ENCODE measurements around the gene ATOH8. TPM values are rescaled to one million over a fixed set of nuclear protein-coding genes. Genes with fewer than 3 reads are reported as not detected.

Gene ATOH8
- total RNA-seq, 1 donor from 2014 or later = 14.2 TPM

DNA sequence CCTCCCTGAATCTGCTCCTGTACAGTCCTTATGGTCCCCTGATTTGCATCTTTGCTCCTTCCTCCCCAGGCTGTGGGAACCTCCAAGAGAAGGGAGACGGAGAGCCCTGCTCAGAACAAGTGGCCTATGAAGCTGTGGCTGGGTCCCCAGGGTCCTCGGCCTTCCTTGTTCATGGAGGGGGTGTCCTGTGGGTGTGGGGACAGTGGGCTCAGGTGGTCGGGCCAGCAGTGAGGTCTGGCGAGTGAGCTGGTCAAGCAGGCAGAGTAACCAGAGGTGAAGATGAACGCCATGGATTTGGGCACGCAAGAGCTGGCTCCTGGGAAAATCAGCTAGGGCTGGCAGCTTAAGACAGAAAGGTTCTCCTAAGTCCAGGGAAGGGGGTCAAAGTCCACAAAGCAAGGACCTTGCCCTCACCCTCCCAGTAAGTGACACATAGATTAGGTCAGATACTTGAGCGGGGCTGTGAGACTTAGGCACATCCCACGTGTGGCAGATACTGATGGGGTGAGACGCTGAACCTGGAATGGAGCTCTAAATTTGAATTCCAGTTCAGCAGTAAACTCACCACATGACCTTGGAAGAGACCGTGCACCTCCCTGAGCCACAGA is 34.8 kb upstream of the ATOH8 start:
- no peak for DNase-seq (ENCODE audit: low spot score)

DNA sequence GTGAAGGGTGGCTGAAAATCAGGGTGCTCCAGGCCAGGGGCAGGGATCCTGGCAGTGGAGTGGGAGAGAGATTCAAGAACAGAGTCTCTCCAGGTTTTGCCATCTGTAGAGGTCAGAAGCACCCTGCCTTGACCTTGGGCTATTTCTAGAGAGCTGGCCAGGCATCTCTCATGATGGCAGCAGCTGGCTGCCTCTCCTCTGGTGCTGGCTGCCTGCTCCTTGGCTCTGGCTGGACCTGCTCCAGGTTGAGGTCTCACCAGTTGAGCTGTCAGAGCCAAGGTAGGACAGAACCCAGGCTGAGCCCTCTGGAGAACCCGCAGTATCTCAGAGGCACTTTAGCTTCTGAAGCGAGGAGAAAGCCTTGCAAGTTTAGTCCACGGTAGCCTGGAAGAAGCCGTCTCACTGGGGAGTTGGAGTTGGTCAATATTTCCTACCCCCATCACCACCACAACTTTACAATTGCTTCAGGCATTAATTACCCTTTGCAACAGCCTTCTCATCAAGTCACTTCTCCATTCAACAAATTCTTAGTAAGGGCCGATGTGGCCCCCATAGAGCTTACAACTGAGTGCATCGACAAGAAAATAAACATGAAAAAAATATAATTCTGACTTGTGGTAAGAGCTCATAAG is 34.1 kb upstream of the ATOH8 start:
- no peak for DNase-seq (ENCODE audit: low spot score)

DNA sequence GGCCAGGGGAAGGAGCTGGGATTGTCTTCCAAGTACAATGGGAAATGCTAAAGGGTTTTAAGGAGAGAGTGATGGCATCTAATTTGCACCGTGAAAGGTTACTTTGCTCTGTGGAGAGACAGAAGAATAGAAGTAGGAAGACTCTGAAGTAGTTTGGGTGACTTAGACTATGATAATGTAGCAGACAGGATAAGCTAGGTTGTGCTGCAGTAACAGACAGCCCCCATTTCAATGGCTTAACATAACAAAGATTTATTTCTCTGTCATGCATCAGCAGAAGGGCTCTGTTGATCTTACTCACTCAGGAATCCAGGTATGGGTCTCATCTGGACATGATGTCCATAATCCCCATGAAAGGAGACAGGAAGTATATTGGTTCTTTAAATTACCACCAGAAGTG is 33.3 kb upstream of the ATOH8 start:
- DNase-seq (ENCODE audit: low spot score) = no peak

DNA sequence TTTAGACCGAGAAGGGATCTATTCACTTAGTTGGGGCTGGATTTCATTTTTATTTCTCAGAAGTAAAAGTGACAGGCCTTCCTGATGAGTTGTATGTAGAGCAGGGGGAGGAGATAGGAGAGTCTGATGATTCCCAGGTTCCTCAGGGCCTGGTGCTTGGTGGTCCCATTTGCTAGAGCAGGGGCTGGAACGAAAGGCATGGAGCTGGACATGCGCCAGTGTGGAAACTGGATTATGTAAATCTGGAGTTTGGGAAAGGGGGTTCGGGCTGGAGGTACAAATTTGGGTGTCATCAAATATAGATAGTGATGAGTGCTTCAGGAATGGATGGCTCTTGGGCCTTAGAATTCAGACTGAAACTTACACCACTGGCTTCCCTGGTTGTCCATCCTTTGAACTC is 32.1 kb upstream of the ATOH8 start:
- no peak for DNase-seq (ENCODE audit: low spot score)

DNA sequence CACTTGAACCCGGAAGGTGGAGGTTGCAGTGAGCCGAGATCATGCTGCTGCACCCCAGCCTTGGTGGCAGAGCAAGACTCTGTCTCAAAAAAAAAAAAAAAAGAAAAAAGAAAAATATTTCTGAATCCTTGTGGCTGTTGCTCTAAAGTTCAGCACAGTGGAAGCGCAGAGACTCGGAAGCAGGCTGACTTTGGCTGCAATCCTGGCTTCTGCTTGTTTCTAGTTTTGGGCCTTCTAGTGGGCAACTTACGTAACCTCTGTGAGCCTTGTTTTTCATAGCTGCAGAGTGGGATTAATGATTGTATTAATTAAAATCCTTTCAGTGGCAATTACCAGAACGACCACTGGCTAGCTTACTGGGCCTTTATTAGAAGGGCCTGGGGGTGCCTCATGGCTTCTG is 31.3 kb upstream of the ATOH8 start:
- no peak for DNase-seq (ENCODE audit: low spot score)

DNA sequence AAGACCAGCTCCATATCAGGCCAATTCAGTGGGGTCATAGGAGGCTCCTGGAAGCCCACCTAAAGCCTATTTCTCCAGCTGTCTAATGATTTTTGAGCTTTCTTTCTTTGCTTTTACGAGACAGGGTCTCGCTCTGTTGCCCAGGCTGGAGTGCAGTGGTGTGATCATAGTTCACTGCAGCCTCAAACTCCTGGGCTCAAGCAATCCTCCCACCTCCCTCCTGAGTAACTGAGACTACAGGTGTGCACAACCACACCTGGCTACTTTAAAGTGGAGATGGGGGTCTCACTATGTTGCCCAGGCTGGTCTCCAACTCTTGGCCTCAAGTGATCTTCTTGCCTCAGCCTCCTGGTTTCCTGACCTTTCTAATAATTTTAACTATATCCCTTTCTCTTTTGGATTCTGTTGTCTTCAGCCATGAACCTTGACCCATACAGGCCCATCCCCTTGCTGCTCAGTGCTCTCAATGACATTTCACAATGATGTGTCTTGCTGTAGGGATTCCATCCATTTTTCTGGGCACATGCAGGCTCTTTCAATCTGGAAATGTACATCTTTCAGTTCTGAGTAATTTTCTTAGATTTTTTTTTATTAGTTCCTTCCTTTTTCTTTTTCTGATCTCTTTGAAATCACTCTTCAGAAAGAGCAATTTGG is 30.0 kb upstream of the ATOH8 start:
- no peak for DNase-seq (ENCODE audit: low spot score)

DNA sequence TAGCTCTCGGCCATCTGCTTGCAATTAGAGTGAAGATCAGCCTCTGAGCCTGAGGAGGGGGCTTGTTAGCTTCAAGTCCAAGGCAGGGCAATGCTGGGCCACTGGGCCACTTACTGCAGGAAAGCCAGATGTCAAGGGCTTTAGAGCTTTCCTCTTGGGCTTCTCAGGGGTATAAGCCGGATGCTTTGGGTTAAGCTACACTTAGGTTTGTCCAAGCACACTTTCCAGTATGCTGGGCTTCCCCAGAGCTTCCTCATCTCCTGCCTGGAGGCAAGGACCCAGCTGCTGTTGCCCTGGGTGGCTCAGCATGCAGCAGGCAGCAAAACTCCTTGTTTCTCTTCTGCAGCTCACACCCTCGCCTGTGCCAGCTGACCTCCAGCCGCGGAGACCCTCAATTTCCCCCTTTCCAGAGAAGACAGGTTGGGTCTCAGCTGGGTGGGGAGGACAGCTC is 29.0 kb upstream of the ATOH8 start:
- DNase-seq (ENCODE audit: low spot score) = no peak

DNA sequence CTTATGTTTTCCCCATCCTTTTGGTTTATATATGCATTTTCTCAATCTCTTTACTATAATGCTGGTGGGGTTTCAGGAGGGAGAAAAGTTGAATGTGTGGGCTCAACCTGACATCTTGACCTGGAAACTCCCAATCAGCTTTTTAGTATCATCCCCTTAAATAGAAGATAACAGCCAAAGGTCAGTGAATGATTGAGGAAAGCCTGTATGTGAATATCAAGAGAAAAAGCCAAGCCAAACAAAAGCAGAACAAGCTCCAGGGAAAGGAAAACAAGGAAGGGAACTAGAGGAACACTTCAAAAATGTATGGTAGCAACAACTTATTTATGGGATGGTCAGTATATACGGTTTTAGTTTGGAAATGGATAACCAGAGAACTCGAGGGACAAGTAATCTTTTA is 28.3 kb upstream of the ATOH8 start:
- DNase-seq (ENCODE audit: low spot score) = no peak

DNA sequence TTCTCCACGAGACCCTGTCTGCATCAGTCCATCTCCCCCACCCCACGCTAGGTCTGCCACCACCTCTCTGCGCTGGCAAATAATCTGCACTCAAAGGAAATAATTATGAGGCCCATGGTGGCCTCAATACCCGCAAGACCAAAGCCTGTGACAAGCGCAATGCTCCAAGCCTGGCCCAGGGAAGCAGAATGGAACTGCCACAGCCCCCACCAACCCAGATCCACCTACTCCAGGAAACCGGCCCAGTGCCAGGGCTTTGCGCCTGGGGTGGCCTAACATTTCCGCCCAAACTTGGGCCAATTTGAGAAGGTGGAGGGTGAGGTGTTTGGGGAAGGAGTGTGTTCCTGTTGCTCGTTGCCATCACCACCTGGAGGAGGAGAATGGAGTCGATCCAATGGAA is 26.0 kb upstream of the ATOH8 start:
- no peak for DNase-seq (ENCODE audit: low spot score)

DNA sequence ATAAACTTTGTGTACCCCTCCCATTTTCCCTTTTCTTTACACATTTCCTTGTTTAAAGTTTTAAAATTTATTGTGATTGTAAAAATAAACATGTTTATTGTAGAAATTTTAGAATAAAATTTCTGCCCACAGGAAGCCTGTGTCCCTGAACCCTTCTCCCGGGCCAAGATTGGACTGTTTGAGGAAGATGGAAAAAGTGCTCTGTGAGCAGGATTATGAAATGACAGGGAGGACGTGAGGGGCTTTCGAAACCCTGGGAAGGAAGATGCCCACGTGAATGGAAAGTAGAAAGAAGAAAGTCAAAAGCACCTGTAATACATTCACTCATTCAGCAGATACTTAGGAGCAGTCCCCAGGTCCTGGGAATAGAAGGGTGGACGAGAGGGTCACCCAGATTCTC is 25.4 kb upstream of the ATOH8 start:
- DNase-seq (ENCODE audit: low spot score) = no peak

DNA sequence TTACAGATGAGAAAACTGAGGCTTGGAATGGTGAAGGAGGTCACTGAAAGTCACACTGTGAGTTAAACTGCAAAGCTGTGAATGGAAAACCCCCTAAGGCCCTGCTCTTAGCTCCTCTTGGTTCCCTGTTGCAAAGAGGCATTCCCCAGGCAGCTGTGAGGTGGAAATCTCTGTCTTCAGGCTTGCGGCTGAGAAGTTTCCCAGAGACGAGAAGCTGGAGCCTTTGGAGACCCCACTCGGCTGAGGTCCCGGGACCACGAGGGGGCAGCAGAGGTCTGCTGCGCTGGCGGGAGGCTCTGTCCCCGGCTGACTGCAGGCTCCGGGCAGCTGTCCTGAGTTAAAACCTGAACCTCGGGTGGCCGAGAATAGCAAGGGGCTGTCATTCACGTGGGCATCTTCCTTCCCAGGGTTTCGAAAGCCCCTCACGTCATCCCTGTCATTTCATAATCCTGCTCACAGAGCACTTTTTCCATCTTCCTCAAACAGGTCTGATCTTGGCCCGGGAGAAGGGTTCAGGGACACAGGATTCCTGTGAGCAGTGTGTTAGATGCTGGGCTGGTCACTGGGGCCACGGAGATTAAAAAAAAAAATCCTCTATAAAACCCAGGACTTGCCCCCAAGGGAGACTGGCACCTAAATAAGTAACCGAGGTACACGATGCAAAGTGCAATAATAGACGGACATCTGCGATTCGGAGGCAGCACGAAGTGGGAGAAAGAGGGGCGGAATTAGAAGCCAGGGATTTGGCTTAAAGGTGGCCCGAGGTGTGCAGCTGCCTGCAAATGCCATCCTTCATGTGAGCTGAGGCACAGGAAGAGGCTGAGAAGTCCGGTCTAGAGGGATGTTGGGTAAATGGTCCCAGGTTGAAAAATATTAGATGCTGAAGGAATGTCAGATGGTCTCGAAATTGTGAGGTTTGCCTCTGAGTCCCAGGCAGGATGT is 24.6 kb upstream of the ATOH8 start:
- peak; percentile 86 for DNase-seq (ENCODE audit: low spot score)

DNA sequence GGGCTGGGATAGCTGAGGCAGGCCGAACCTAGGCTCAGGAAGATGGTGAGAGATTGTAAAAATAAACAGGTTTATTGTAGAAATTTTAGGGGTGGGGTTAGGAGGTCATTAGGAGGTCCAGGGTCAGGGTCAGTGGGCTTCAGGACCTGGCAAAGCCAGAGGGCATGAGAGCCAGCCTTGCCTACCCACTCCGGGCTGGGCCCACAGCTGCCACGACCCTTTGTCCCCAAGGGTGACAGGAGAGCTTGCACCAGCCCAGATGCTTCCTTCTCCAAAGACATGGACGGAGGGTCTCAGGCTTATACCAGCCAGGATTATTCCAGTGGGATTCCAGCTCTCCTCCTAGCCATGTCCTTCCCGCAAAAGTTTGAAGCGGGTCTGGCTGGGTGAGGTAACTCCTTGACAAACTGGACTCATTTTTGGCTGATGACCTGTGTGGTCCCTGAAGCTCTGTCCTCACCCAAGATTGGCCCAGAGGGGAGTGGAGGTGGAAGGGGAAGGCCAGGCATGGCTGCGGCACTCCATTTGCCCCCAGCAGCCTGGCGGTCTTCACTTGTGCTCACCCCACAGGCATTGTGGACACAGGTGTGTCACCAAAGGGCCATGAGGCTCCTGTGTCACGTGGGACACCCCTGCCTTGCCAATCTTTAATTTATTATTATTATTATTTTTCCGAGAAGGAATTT is 23.8 kb upstream of the ATOH8 start:
- no peak for DNase-seq (ENCODE audit: low spot score)

DNA sequence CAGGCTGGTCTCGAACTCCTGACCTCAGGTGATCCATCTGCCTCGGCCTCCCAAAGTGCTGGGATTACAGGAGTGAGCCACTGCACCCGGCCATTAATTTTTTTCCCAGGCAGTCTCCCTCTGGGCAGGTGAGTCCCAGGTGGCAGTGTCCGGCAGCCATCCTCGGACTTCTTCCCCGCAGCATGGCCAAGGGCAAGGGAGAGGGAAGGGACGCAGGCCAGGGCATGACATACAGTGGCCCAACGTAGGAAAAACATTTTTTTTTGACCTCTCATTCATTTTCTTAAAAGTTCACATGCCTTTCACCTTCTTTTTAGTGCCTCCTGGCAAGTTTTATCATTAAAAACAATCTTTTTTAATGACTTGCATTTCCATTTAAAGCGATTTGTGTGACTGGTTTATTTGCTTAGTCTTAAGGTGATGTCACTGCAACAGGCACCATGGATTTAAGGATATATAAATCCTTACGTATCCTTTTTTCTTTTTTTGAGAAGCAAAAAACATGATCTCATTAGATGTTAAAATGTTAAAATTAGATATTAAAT is 23.0 kb upstream of the ATOH8 start:
- no peak for DNase-seq (ENCODE audit: low spot score)

DNA sequence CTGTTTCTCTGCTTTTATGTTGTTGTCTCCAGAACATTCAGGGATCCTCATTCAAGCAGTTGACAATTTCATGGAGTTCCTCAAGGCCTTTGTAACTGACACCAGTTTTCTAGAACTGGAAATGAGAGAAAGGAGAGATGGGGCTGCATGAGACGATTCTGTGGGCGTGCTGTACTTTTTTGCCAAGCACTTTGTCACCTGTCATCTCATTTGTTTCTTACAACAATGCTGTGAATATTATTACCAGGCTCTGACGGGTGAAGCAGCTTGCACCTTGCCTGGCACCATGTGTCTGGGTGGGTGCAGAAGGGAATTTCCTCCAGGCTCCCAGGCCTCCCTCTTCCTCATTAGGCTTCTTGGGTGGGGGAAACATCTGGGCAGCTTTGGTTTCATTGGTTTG is 22.2 kb upstream of the ATOH8 start:
- no peak for DNase-seq (ENCODE audit: low spot score)

DNA sequence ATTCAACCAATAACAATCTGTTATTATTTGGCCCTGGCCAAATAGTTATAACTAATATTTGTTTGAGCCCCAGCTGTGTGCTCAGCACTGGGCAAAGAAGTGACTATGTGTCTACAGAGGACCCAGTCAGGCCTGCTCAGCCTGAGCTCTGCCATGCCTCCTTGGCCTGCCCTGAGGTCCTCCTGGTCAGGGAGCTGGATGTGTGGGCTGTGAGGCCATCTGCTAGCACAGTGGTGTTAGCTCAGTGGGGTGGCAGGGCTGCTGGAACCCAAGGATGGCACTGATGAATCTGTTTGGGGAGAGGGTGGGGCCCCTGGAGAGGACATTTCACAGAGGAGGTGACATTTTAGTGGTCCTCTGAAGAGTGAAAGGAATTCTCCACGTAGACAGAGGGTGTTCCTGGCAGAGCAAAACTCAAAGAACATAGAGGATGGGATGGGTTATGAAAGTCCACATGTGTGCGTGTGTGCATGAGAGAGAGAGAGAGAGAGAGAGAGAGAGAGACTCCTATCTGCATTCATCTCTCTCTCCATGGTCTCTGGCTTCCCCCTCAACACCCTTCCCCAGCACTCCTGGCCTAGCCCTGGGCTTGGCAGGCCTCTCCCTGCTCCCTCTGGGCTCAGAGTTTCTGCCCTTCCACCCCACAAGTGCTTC is 21.2 kb upstream of the ATOH8 start:
- no peak for DNase-seq (ENCODE audit: low spot score)

DNA sequence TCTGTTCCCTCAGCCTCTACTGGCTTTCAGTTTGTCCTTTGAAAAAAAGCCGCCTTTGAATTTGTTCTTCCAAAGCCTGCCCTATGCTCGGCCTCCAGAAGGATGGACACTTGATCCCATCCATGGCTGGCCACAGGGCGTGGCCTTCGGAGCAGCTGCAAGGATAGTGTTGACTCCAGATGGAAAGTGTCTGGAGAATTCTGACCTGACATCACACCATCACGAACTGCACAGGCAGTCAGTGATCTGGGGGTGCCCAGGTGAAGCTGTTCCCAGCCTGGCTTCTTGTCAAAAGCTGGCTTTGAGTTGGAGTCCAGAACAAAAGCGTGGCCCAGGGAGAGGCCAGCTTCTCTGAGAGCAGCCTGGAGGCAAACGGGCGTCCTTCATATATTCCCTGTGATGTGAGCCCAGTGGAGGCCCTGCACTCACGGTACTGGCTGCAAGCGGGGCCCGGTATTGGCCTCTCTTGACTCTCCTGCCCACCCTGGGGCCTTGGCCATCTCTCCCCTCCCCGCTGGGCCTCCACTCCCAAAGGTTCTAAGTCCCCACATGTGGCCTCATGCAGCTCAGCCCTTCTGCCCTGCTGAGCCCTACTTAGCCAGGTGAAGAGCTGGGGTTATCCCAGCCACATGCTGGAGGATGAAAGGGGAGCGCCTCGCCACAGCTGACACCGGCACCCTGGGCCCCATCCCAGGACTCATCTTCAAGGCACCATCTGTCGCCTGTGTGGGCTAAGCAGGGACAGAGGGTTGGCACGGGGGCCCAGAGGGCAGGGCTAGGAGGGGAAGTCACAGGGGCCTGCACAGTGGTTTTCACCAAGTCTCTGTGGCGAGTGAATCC is 20.4 kb upstream of the ATOH8 start:
- no peak for DNase-seq (ENCODE audit: low spot score)

DNA sequence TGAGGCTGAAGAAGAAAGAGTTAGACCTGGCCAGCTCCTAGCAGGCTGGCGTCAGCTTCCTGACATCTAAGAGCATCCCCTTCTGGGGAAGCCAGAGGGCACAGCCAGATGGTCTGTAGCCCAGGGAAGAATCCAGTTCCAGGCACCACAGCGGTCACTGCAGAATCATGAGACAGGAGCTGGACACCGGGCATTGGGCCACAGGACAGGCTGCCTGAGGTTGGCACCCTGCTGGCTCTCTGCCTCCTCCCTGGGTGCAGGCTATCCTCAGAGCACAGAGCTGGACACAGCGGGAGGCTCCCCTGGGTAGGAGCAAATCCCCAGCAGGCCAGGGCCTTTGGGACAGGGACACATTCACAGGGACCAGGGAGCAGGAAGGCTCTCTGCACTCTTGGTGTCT is 19.8 kb upstream of the ATOH8 start:
- no peak for DNase-seq (ENCODE audit: low spot score)

DNA sequence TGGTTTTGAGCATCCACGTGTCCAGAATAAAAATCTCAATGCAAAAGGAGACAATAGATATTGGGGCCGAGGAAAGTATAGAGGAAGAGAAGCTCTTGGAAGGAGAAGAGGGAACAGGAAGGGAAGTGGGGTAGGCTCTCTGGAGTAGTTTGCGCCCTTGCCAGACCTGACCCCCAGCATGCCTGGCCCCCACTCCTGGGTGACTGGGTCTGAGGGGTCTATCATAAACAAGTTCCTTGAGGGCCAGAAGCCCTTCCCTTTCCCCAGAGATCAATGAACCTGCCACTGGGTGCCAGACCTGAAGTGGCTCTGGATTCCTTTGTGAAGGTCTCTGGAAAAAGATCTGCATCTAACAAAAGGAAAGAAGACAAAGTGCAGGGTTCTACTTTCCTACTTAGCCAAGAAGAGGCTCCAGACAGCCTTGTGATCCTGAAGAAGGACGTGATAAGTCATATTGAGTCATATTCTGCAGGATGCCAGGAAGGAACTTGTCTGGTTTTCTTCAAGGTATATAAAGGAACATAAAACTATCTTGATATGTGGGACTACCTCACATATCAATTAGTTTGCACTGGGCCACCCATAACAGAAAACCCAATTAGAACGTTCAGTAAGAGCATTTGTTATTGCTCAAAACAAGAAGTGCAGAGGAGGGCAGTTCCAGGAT is 18.7 kb upstream of the ATOH8 start:
- peak; percentile 54 for DNase-seq (ENCODE audit: low spot score)

DNA sequence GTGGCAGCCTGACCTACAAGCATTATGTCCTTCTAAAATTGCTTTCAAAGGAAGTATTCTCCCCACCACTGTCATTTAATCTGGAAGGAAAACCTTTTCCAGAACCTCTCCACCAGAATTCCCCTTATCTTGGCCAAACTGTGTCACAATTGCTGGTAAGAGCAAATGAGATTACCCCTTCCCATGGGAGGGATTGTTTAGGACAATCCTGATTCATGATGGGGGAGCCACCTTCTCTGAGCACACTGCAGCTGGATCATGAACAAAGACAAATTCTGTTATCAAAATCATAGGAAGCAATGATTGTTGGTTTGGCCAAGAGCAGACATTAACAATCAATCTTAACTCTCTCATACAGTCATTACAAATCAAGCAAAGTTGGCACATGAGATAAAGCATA is 18.1 kb upstream of the ATOH8 start:
- DNase-seq (ENCODE audit: low spot score) = no peak
